VCaP (cell line): ENCODE measurements around the gene DOCK8.
"Not testable (repeated sequence)": the region's sequence is repeated elsewhere in the genome, so short reads cannot be mapped to it uniquely, and the experiment has no call there.

Experiments used
- H3K27ac ChIP-seq: fragments of 450-650 bp; 2 replicates; pipeline ENCODE4 v1.5.1; 2017
- CTCF ChIP-seq: fragments of 450-650 bp; conservative IDR thresholded peaks from 2 replicates; pipeline ENCODE4 v1.5.1; 2017; ENCODE audit warnings: mild to moderate bottlenecking, moderate library complexity

The DOCK8 gene

DNA sequence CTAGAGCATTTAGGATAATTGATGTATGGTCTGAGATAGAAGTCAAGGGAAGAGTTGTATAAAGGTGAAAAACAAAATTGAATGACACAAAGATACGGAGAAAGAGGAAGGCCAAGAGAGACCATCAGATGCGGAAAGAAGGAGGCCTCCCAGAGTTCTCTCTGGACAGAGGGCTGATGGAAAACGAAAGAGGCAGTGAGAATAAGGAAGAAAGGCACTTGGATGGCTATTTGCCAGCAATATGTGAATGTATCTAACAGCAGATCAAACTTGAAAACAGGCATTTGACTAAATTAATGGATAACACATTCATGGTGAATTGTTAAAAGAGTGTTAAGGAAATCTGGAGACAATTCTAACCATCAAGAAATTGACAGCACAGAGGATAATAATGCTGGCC lies 2.4 kb upstream of the DOCK8 start:
- no peak overlapping the region for H3K27ac ChIP-seq
- TF ChIP-seq CTCF = no peak

DNA sequence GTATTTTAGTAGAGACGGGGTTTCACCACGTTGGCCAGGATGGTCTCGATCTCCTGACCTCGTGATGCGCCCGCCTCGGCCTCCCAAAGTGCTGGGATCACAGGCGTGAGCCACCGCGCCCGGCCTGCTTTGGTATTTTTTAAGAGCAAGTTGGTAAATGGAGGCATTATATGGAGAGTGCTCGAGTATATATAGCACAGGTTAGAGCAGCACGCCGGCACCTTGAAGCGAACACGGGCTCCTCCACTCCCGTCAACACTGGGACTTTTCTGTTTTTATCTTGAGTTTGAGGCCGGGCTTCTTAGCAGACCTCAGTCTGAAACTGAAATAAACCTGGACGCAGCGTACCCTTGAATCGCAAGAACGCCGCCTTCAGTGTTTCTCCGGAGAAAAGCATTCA lies 764 bp upstream of the DOCK8 start:
- H3K27ac ChIP-seq = not testable (repeated sequence)

- peak overlapping the region; percentile 34; the same call in 1 of the 2 replicates for H3K27ac ChIP-seq
- TF ChIP-seq CTCF = no peak
Measured at GRCh38 chr9:214351-214647, 366 bp upstream of the DOCK8 start.

DNA sequence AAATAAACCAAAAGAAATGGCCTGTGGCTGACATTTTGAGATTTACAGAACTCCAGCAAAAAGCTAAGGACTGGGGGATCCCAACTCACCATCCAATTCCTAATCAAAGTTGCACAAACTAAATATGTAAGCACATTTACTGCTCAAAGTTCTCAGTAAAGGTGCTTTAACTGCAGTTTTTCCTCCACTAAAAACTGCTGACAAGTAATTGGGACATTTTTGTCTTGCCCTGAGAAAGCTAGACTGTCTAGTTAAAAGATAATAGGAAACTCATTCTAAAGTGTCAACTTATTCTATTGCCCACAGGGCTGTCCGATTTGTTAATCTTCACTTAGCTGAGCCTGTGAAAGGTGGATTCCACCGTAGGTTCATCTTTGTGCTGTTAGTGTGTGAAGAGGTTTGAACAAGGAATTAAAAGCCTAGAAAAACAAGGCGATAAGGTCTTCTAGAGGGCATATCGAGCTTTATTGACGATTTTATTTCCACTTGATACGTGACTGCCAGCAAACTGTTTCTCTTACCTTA lies 1.0 kb downstream of the DOCK8 start:
- no peak overlapping the region; the same call in 1 of the 2 replicates for H3K27ac ChIP-seq
- no peak for TF ChIP-seq CTCF

DNA sequence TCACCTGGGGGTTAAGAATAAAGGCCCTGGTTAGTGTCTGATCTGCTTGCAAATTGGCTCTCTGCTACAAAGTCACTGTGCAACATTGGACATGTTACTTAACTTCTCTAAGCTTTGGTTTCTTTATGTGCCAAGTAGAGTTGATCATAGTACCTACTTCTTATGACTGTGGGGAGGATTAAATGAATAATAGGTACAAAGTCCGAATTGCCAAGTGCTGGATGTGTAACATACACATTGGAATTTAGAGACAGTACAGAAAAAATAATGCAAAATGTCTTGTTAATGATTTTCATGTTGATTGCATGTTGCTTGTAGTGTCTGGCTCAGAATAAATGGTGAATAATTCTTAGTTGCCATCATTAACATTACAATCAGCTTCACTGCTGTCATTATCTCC lies 2.2 kb downstream of the DOCK8 start:
- no peak for TF ChIP-seq CTCF
- no peak overlapping the region for H3K27ac ChIP-seq

GRCh38 chr9:217950-218349 lies 3.3 kb downstream of the DOCK8 start:
- H3K27ac ChIP-seq = no peak overlapping the region
- TF ChIP-seq CTCF = no peak

GRCh38 chr9:219036-219435 lies 4.4 kb downstream of the DOCK8 start:
- H3K27ac ChIP-seq = not testable (repeated sequence)

GRCh38 chr9:219670-220365 lies 5.2 kb downstream of the DOCK8 start:
- no peak overlapping the region for H3K27ac ChIP-seq
- TF ChIP-seq CTCF = no peak
